Stimulated activated CD8-positive, alpha-beta memory T cell treated with anti-CD3 and anti-CD28 coated beads, Interleukin-4, amount 100 ng/mL, for 24 hours (primary cell): Measurements from ENCODE around the gene ELANE.

Source experiments
- DNase-seq: peaks from one replicate; pipeline ENCODE4 v3.0.0-alpha.2; 2020; ENCODE audit warnings: low read depth

The ELANE gene

DNA sequence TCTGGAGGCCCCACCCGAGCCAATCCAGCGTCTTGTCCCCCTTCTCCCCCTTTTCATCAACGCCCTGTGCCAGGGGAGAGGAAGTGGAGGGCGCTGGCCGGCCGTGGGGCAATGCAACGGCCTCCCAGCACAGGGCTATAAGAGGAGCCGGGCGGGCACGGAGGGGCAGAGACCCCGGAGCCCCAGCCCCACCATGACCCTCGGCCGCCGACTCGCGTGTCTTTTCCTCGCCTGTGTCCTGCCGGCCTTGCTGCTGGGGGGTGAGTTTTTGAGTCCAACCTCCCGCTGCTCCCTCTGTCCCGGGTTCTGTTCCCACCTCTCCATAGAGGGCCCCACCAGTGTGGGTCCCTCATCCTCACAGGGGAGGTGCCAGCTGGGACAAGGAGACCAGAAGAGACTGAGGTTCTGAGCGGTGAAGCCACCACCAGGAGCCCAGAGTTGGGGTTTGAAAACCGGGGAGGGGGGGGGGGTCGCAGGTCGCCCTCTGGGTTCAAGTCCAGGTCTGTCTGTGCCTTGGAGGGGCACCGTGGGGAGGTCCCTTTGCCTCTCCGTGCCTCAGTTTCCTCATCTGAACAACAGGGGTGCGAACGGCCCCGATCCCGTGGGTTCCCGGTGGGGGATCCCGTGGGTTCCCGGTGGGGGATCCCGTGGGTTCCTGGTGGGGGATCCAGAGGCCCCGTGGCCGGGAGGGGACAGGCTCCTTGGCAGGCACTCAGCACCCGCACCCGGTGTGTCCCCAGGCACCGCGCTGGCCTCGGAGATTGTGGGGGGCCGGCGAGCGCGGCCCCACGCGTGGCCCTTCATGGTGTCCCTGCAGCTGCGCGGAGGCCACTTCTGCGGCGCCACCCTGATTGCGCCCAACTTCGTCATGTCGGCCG lies at the start of gene ELANE:
ELANE (plus strand) TSS at position 168 of the 878 bp plus-strand sequence; CDS start at position 194, 26 bp downstream.
- no peak for DNase-seq

- DNase-seq: no peak
These were observed 49.5 kb upstream of the ELANE start for GRCh38 chr19:802498-803098.

DNA sequence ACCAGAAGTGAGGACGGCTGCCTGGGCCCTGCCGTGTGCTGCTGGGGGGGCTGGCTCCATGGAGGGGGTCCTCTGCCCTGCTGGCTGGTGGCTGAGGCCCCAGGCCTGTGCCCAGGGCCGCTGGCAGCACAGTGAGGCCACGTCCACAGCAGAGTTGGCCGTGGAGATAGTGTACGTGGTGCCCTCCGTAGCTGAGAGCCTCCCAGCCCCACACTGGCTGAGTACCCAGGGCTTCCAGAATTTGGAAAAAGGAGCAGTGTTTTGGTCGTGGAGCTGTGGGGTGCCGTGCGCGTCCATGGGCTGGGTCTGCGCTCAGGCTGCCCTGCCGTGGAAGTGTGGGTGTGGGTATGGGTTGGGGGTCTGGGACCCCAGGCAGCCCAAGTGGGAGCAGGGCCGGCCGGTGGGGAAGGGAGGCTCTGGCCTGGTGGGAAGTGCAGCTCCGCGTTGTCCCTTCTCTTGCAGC lies 49.0 kb upstream of the ELANE start:
- DNase-seq: no peak

DNA sequence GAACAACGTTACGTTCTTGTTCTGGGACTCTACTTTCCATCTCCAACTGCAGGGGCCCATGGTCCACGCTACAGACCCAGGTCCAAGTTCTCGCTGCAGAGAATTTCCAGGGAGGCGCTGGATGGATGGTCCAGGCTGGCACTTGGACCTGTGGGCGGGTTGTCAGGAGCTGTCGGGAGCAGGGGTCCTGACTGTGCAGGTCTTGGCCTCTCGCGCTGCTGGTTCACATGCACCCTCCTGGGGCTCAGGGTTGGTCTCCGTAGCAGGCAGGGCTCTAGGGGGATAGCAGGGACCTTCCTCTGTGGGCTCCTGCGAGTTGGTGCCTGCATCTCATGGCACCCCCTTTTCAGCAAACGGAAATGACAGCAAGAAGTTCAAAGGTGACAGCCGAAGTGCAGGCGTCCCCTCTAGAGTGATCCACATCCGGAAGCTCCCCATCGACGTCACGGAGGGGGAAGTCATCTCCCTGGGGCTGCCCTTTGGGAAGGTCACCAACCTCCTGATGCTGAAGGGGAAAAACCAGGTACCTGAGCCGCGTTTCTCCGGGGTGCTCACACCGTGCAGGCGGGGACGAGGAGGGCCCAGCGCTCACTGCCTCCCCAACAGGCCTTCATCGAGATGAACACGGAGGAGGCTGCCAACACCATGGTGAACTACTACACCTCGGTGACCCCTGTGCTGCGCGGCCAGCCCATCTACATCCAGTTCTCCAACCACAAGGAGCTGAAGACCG lies 48.3 kb upstream of the ELANE start:
- no peak for DNase-seq

DNA sequence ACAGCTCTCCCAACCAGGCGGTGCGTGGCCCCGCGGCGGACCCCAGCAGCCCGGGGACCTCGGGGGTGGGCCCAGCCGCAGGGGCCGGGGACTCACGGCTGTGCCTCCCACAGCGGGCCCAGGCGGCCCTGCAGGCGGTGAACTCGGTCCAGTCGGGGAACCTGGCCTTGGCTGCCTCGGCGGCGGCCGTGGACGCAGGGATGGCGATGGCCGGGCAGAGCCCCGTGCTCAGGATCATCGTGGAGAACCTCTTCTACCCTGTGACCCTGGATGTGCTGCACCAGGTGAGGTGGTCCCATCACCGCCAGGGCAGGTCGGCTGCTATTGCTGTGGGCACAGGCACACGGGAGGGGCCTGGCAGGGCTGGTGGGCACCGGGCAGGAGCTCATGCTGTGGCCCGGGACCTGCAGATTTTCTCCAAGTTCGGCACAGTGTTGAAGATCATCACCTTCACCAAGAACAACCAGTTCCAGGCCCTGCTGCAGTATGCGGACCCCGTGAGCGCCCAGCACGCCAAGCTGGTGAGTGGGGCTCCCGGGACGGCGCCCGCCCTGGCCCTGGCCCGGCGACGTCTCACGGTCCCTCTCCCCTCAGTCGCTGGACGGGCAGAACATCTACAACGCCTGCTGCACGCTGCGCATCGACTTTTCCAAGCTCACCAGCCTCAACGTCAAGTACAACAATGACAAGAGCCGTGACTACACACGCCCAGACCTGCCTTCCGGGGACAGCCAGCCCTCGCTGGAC lies 47.5 kb upstream of the ELANE start:
- DNase-seq: no peak

DNA sequence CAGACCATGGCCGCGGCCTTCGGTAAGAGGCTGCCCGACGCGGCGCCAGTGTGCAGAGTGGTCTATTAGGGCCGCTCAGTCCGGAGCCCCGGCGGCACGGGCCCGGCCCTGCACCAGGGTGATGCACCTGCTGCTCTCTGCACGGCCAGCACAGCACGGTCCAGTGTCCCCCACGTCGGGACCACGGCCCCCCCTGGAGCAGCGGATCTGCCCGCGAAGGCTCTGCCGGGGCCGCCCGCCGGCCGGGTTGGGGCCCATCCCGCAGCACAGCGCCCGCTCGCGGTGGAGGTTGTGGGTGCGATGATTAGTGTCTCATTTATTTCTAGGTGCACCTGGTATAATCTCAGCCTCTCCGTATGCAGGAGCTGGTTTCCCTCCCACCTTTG lies 46.9 kb upstream of the ELANE start:
- no peak for DNase-seq

DNA sequence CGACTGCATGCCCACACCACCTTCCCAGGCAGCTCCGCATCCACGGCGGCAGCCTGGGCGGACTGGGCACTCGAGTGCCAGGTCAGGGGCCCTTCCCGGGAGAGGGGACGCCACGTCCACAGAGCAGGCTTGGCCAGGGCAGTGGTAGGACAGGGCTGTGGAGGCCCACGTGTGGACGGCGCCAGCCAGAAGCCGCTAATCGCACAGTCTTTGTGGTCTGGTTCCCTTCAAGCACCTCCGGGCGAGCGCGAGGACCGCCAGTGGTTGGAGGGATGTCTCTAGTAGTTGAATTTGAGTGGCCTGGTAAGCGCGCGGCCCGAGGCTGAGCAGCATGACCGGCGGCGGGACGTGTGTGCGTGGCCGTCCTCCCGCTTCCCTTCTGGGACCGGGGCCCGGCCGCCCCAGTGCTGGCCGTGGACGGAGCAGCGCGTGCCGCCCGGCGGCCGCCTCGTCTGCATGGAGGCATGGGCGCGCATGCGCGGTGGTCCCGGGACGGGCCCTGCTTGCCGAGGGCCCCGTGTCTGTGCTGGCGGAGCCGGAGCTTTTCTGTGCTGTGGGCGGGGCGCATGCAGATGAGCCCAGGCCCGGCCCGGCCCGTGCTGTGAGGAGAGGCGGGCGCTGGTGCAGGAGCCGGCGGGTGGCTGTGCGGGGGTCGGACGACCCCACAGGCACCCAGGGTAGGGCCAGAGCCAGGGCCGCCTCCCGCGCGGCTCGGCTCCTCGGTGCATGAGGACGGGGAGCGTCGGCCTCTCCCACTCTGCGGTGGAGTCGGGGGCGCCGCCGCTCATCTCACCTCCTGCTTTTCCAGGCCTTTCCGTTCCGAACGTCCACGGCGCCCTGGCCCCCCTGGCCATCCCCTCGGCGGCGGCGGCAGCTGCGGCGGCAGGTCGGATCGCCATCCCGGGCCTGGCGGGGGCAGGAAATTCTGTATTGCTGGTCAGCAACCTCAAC lies 46.2 kb upstream of the ELANE start:
- DNase-seq: no peak

GRCh38 chr19:806815-807421 lies 45.2 kb upstream of the ELANE start:
- no peak for DNase-seq

DNA sequence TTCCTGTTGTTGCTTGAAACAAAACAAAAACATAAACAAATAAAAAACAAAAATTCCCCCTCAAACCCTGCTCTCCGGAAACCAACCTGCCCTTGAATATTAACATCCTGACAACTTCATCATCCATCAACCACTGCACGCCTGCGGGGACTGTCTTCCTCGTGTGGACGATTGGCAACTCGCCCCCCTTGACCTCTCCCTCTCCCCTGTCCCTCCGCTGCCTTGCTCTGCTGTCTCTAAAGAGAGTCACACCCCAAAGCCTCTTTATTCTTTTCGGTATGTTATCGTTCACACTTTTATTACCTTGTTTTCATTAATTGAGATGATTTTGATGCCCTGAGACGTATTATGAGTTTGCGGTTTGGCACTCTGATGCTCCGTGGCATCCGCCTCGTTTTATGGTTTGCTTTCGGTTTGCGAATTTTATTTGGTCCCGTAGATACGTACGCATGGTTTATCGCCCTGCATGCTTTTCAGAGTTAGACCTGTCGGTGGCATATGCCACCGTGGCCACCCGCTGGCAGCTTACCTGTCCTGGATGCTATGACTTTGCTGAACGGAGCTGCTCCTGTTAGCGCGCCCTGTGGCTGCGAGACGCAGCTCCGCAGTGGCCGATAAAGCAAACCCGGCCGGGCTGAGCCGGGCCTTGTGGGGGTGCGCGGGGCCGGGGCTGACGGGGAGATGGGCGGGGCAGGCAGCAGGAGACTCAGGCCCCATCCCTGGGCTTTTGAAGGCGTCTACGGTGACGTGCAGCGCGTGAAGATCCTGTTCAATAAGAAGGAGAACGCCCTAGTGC lies 44.3 kb upstream of the ELANE start:
- no peak for DNase-seq

GRCh38 chr19:808423-808775 lies 43.7 kb upstream of the ELANE start:
- no peak for DNase-seq

GRCh38 chr19:810077-810855 lies 41.8 kb upstream of the ELANE start:
- DNase-seq: no peak

DNA sequence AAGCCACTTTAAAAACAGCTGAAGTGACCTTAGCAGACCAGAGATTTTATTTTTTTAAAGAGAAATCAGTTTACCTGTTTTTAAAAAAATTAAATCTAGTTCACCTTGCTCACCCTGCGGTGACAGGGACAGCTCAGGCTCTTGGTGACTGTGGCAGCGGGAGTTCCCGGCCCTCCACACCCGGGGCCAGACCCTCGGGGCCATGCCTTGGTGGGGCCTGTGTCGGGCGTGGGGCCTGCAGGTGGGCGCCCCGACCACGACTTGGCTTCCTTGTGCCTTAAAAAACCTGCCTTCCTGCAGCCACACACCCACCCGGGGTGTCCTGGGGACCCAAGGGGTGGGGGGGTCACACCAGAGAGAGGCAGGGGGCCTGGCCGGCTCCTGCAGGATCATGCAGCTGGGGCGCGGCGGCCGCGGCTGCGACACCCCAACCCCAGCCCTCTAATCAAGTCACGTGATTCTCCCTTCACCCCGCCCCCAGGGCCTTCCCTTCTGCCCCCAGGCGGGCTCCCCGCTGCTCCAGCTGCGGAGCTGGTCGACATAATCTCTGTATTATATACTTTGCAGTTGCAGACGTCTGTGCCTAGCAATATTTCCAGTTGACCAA lies 41.1 kb upstream of the ELANE start:
- no peak for DNase-seq

DNA sequence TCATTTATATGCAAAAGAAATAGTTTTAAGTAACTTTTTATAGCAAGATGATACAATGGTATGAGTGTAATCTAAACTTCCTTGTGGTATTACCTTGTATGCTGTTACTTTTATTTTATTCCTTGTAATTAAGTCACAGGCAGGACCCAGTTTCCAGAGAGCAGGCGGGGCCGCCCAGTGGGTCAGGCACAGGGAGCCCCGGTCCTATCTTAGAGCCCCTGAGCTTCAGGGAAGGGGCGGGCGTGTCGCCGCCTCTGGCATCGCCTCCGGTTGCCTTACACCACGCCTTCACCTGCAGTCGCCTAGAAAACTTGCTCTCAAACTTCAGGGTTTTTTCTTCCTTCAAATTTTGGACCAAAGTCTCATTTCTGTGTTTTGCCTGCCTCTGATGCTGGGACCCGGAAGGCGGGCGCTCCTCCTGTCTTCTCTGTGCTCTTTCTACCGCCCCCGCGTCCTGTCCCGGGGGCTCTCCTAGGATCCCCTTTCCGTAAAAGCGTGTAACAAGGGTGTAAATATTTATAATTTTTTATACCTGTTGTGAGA lies 40.5 kb upstream of the ELANE start:
- no peak for DNase-seq

- no peak for DNase-seq
These were observed 39.9 kb upstream of the ELANE start for GRCh38 chr19:812049-812746.

- no peak for DNase-seq
These were observed 39.3 kb upstream of the ELANE start for GRCh38 chr19:812747-813218.

- DNase-seq: no peak
These were observed 38.6 kb upstream of the ELANE start for GRCh38 chr19:813219-814151.
